Tibial nerve (tissue), 4 donors: ENCODE results near the gene WNT8A.

Source experiments
- CTCF ChIP-seq, 5 experiments: fragments of 200-600 bp in 3 of 5; fragments of 450-650 bp in 2 of 5; sonication (generic) in 3 of 5; IDR thresholded peaks; one replicate each; pipeline ENCODE4 v1.5.1; 2016 to 2019; ENCODE audit warnings: antibody characterized with exemption in 5 of 5, mild to moderate bottlenecking in 3 of 5, moderate library complexity in 2 of 5
- EP300 ChIP-seq, 2 donors: sonication (generic); formaldehyde crosslinking; IDR thresholded peaks; one replicate each; pipeline ENCODE4 v1.6.1; 2017; ENCODE audit warnings: antibody characterized with exemption in 2 of 2, mild to moderate bottlenecking in 1 of 2
- POLR2A ChIP-seq, 2 donors: fragments of 450-650 bp; IDR thresholded peaks; one replicate each; pipeline ENCODE4 v1.6.1; 2017; ENCODE audit warnings: antibody characterized with exemption in 2 of 2, mild to moderate bottlenecking in 2 of 2, moderate library complexity in 2 of 2

GRCh38 chr5:138103319-138103637, 19.4 kb downstream of the WNT8A start:
- TF ChIP-seq CTCF (IDR thresholded peaks at IDR 0.05) (no peak), POLR2A (IDR thresholded peaks at IDR 0.05) (no peak), EP300 (IDR thresholded peaks at IDR 0.05) (no peak)
